LNCAP (cell line): Measurements from ENCODE around the gene GARS1.

Experiments used
- TF ChIP-seq, protein P1 (sequence below): fragments of 450-650 bp; IDR thresholded peaks from 2 replicates; pipeline ENCODE4 v1.5.1; 2017; ENCODE audit warnings: mild to moderate bottlenecking

Gene GARS1

DNA sequence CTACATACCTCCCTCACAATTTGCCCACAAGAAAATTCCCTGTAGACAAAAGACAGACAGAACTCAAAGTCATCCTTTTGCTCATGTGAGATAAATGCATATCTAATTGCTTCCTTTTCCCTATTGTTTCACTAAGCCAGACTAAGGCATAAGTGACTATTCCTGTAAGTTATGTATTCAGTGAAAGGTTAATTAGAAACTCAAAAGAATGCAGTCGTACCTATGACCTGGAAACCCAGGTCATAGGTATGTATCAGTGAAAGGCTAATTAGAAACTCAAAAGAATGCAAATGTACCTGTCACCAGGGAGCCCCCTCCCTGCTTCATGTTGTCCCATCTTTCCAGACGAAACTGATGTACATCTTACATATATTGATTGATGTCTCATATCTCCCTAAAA is 10.3 kb upstream of the GARS1 start:
- TF ChIP-seq, protein P1, sequence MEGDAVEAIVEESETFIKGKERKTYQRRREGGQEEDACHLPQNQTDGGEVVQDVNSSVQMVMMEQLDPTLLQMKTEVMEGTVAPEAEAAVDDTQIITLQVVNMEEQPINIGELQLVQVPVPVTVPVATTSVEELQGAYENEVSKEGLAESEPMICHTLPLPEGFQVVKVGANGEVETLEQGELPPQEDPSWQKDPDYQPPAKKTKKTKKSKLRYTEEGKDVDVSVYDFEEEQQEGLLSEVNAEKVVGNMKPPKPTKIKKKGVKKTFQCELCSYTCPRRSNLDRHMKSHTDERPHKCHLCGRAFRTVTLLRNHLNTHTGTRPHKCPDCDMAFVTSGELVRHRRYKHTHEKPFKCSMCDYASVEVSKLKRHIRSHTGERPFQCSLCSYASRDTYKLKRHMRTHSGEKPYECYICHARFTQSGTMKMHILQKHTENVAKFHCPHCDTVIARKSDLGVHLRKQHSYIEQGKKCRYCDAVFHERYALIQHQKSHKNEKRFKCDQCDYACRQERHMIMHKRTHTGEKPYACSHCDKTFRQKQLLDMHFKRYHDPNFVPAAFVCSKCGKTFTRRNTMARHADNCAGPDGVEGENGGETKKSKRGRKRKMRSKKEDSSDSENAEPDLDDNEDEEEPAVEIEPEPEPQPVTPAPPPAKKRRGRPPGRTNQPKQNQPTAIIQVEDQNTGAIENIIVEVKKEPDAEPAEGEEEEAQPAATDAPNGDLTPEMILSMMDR: no peak

- TF ChIP-seq, protein P1: no peak
Observed at GRCh38 chr7:30584965-30585364, 9.7 kb upstream of the GARS1 start.

DNA sequence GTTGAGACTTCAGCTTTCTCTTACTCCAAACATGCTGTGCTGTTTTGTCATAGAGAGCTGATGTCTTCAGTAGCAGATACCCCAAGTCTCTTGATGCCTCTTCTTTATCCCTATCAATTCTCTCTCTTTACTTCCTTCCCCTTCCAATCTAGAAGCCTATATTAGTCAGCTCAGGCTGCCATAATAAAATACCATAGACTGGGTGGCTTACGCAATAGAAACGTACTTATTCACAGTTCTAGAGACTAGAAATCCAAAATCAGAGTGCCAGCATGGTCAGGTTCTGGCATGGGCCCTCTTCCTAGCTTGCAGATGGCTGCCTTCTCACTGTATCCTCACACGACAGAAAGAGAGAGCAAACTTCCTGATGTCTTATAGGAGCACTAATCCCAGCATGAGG is 9.0 kb upstream of the GARS1 start:
- TF ChIP-seq, protein P1: no peak

DNA sequence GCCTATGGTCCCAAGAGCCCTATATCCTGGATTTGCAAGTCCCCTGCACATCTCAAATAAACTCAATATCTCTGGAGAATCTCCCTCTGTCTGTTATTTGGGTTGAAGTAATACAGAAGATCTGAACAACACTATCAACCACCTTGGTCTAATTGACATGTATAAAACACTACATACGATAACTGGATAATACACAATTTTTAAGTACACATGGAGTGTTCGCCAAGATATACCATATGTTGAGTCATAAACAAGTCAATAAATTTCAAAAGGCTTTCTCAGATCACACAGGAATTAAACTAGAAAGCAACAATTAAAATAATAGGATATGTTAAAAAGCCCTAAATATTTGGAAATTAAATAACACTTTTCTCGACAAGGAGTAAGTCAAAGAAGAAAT is 5.6 kb upstream of the GARS1 start:
- TF ChIP-seq, protein P1: no peak

DNA sequence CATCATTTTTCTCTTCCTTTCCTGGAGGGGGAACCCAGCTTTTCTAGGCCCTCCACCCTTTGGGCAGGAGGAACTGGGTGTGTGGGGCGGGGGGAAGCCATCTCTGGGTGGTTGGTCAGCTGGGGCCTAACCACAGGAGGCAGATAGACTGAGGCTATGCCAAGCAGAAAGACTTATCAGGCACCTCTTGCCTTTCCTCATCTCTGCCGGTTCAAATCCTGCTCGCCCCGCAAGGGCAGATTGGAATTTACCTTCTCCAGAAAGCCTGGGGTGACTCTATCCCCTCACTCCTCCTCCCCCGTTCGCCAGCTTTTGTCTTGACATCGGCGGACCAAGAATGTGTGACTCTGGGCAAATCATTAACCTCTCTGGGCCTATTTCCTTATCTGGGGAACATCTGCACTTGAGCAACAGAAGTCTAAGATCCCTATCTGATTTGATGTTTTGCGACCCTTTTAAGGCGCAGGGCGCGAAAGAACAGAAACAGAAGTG is 584 bp upstream of the GARS1 start:
- TF ChIP-seq, protein P1: no peak

DNA sequence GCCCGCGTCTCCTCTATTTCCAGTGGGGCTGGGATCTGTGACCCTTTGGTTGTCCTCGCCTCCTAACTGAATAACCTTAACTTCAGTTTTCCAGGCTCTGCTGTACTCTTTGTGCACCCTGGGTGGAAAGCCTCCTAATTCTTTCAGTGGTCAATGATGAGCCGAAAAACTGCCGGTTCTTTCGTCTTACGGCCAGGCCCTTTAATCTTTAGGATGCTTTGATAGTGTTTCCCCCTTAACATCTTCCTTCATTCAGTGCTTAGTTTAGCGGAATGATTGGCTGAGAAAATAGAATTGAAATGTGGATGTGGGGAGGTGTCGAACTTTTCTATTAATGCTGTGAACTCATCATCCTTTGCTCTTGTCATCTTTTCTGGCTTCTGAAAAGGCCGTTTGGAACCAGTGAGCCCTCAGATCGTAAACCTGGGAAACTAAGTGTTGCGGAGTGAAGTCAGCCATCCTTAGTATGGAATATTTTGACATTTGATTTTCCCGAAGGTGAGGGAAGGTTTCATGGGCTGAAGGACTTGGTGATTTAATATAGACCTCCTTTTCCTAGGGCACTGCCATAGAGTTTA is 847 bp downstream of the GARS1 start:
- TF ChIP-seq, protein P1: no peak

DNA sequence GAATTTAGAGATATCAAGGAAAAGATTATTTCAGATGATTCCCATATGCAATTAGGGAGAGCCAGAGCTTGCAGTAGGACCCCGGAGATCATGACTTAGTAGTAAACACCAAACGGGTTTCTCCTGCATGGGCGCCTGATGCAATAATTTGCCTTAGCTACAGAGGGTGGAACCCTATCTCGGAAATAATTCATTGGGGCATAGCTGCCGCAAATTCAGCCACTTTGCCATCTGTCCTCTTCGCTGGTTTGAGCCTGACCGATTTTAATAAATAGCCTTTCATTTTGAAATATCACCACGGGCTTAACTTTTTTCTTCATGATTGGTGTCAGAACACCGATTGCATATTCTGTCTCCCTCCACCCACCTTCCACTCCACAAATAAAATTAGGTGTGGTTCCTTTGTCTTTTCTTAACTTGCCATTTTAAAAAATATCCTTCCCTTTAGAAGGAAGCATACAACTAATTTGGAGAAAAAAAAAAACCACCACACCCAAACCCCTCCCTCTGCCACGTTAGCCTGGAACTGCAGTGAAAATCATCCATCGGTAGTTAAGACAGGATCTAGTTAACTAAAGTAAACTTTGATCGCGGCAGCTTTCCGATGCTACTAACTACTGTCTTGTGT is 1.4 kb downstream of the GARS1 start:
- TF ChIP-seq, protein P1: no peak

DNA sequence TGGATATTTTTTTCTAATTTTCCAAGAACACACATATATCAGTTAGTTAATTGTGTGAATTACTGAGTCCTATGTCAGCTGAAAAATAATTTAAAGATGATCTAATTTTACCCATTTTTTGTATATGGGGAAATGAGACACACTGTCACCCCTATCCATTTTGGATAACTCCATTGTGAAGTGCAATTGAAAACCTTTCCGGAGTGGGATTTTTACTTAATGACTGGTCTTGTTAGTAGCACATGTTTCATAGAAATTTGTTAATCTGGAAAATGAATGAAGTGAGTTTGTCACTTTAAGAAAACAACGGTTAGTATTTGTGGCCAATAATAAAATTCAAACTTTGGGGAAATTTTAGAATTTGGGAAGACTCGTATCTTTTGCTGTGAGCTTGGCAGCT is 2.0 kb downstream of the GARS1 start:
- TF ChIP-seq, protein P1: no peak
